Measurements from ENCODE around the gene ABCC1. TPM values are rescaled to one million over a fixed set of nuclear protein-coding genes. Genes with fewer than 3 reads are reported as not detected.

The ABCC1 gene
- polyA plus RNA-seq, 1 donor (not counting 4 experiments of a cell fraction or from before 2014, with no cell fraction given) = 19.4 TPM

GRCh38 chr16:15961060-15961511 is 11.7 kb downstream of the ABCC1 start:
- no peak overlapping the region for H2AFZ ChIP-seq (ENCODE audit: control insufficient read depth, low read length)
- H3K4me2 ChIP-seq (ENCODE audit: control insufficient read depth, extremely low read depth, insufficient read depth, low read depth, low read length) = no peak overlapping the region
- H3K9ac ChIP-seq (ENCODE audit: control insufficient read depth, extremely low read depth, insufficient read depth, low read length) = no peak overlapping the region
- dilution Hi-C loops (cut with MboI; ENCODE audit: extremely low pct_ligation_motif_present, low sequenced_read_pairs) = no loop called here
- no peak for DNase-seq (ENCODE audit: low read depth, low spot score)
- peaks cover 5% of the 10 kb centered on the region for H4K20me1 ChIP-seq (ENCODE audit: control insufficient read depth, extremely low read depth, insufficient read depth, low read length)
- TF ChIP-seq CTCF (optimal IDR thresholded peaks at IDR 0.05 in 1 of 3, IDR thresholded peaks at IDR 0.05 in 1 of 3, conservative IDR thresholded peaks at IDR 0.05 in 1 of 3; ENCODE audit: extremely low read depth in 1 of 3, insufficient read depth in 2 of 3, low read length in 3 of 3) (no peak), EZH2 (IDR thresholded peaks at IDR 0.05; ENCODE audit: low read length) (no peak)
- no peak overlapping the region for H3K27ac ChIP-seq (ENCODE audit: control insufficient read depth, insufficient read depth, low read length)
- H3K9me1 ChIP-seq (ENCODE audit: control insufficient read depth, extremely low read depth, insufficient read depth, low read length) = no peaks in the 10 kb centered on the region
- H3K4me3 ChIP-seq (ENCODE audit: control insufficient read depth in 2 of 3, extremely low read depth in 1 of 3, insufficient read depth in 2 of 3, low read depth in 1 of 3, low read length in 3 of 3) = no peak overlapping the region
- no peak for FAIRE-seq
- no peaks in the 10 kb centered on the region for H3K27me3 ChIP-seq (ENCODE audit: control insufficient read depth, extremely low read depth, insufficient read depth, low read length)
- H3K36me3 ChIP-seq (ENCODE audit: control insufficient read depth in 2 of 2, extremely low read depth in 1 of 2, insufficient read depth in 2 of 2, low read length in 2 of 2) = no peaks in the 10 kb centered on the region
- peaks cover 6% of the 10 kb centered on the region for H3K4me1 ChIP-seq (ENCODE audit: control insufficient read depth, extremely low read depth, insufficient read depth, low read length)
- H3K9me3 ChIP-seq (ENCODE audit: control insufficient read depth, low read depth, low read length) = no peaks in the 10 kb centered on the region
- H3K79me2 ChIP-seq (ENCODE audit: control insufficient read depth, insufficient read depth, low read length) = peaks cover 87% of the 10 kb centered on the region

- H2AFZ ChIP-seq (ENCODE audit: control insufficient read depth, low read length) = no peak overlapping the region
- no peak overlapping the region for H3K27ac ChIP-seq (ENCODE audit: control insufficient read depth, insufficient read depth, low read length)
- H3K9me1 ChIP-seq (ENCODE audit: control insufficient read depth, extremely low read depth, insufficient read depth, low read length) = no peaks in the 10 kb centered on the region
- H3K4me2 ChIP-seq (ENCODE audit: control insufficient read depth, extremely low read depth, insufficient read depth, low read depth, low read length) = no peak overlapping the region
- no peak overlapping the region for H3K4me3 ChIP-seq (ENCODE audit: control insufficient read depth in 2 of 3, extremely low read depth in 1 of 3, insufficient read depth in 2 of 3, low read depth in 1 of 3, low read length in 3 of 3)
- H3K27me3 ChIP-seq (ENCODE audit: control insufficient read depth, extremely low read depth, insufficient read depth, low read length) = no peaks in the 10 kb centered on the region
- FAIRE-seq = no peak
- H3K4me1 ChIP-seq (ENCODE audit: control insufficient read depth, extremely low read depth, insufficient read depth, low read length) = peaks cover 10% of the 10 kb centered on the region
- TF ChIP-seq EZH2 (IDR thresholded peaks at IDR 0.05; ENCODE audit: low read length) (no peak), CTCF (optimal IDR thresholded peaks at IDR 0.05 in 1 of 3, IDR thresholded peaks at IDR 0.05 in 1 of 3, conservative IDR thresholded peaks at IDR 0.05 in 1 of 3; ENCODE audit: extremely low read depth in 1 of 3, insufficient read depth in 2 of 3, low read length in 3 of 3) (no peak)
- dilution Hi-C loops (cut with MboI; ENCODE audit: extremely low pct_ligation_motif_present, low sequenced_read_pairs) = no loop called here
- peaks cover 5% of the 10 kb centered on the region for H4K20me1 ChIP-seq (ENCODE audit: control insufficient read depth, extremely low read depth, insufficient read depth, low read length)
- no peak overlapping the region for H3K9ac ChIP-seq (ENCODE audit: control insufficient read depth, extremely low read depth, insufficient read depth, low read length)
- peaks cover 84% of the 10 kb centered on the region for H3K79me2 ChIP-seq (ENCODE audit: control insufficient read depth, insufficient read depth, low read length)
- no peak for DNase-seq (ENCODE audit: low read depth, low spot score)
- H3K36me3 ChIP-seq (ENCODE audit: control insufficient read depth in 2 of 2, extremely low read depth in 1 of 2, insufficient read depth in 2 of 2, low read length in 2 of 2) = no peaks in the 10 kb centered on the region
- no peaks in the 10 kb centered on the region for H3K9me3 ChIP-seq (ENCODE audit: control insufficient read depth, low read depth, low read length)
These were observed 12.2 kb downstream of the ABCC1 start for GRCh38 chr16:15961571-15962090.
